ENCODE data around the gene FASN. TPM values are rescaled to one million over a fixed set of nuclear protein-coding genes. Genes with fewer than 3 reads are reported as not detected.
A peak's percentile ranks its signal among the peaks of the same experiment; 100 is the strongest.

Gene FASN
- total and polyA plus RNA-seq, 2 of the 13 experiments (the other 11 are each of a cell fraction or from before 2014, with no cell fraction given), result 51.7 to 101 TPM

- TF ChIP-seq HINFP (CRISPR knock-in tag; IDR thresholded peaks at IDR 0.05; ENCODE audit: low read depth) (peak; percentile 65; the same call in 1 of the 2 replicates), ZBTB7A (CRISPR knock-in tag; IDR thresholded peaks at IDR 0.05) (peak; percentile 66; the same call in 1 of the 2 replicates), MEIS1 (CRISPR knock-in tag; IDR thresholded peaks at IDR 0.05; ENCODE audit: borderline replicate concordance) (0 out of 2 replicates have a peak, but pooled peaks have one; percentile 29), ESRRA (CRISPR knock-in tag; IDR thresholded peaks at IDR 0.05; ENCODE audit: low read depth) (peak; percentile 80; the same call in 1 of the 2 replicates), GZF1 (CRISPR knock-in tag; IDR thresholded peaks at IDR 0.05) (no peak), XBP1 (CRISPR knock-in tag; IDR thresholded peaks at IDR 0.05) (no peak), SOX13 (IDR thresholded peaks at IDR 0.05) (no peak), SOX13 (CRISPR knock-in tag; conservative IDR thresholded peaks at IDR 0.05 in 1 of 2, IDR thresholded peaks at IDR 0.05 in 1 of 2) (peak in 1 of 2 experiments; percentile 12; a peak in 1 of 4 replicates), ZNF24 (IDR thresholded peaks at IDR 0.05) (no peak), ZNF34 (CRISPR knock-in tag; IDR thresholded peaks at IDR 0.05; ENCODE audit: borderline replicate concordance) (no peak), RAD51 (IDR thresholded peaks at IDR 0.05; ENCODE audit: borderline replicate concordance) (no peak), SYNCRIP (IDR thresholded peaks at IDR 0.05; ENCODE audit: insufficient read depth, low read depth, low read length) (no peak), GMEB1 (CRISPR knock-in tag; IDR thresholded peaks at IDR 0.05; ENCODE audit: borderline replicate concordance) (peak; percentile 45; the same call in 1 of the 2 replicates), NFE2 (CRISPR knock-in tag; IDR thresholded peaks at IDR 0.05) (no peak), XRCC5 (optimal IDR thresholded peaks at IDR 0.05; ENCODE audit: low read length) (peak; percentile 31), ZNF142 (CRISPR knock-in tag; IDR thresholded peaks at IDR 0.05) (no peak), PCBP1 (IDR thresholded peaks at IDR 0.05; ENCODE audit: borderline replicate concordance, low read depth, low read length) (0 out of 2 replicates have a peak, but pooled peaks have one; percentile 71), ZNF552 (CRISPR knock-in tag; IDR thresholded peaks at IDR 0.05; ENCODE audit: borderline replicate concordance) (no peak)
- TF ChIP-seq, protein P1, sequence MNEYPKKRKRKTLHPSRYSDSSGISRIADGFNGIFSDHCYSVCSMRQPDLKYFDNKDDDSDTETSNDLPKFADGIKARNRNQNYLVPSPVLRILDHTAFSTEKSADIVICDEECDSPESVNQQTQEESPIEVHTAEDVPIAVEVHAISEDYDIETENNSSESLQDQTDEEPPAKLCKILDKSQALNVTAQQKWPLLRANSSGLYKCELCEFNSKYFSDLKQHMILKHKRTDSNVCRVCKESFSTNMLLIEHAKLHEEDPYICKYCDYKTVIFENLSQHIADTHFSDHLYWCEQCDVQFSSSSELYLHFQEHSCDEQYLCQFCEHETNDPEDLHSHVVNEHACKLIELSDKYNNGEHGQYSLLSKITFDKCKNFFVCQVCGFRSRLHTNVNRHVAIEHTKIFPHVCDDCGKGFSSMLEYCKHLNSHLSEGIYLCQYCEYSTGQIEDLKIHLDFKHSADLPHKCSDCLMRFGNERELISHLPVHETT (CRISPR knock-in tag; conservative IDR thresholded peaks at IDR 0.05), result no peak
These were observed 58.2 kb downstream of the FASN start (continued) for GRCh38 chr17:82039695-82040299.

All from HepG2 (cell line).